ENCODE data around the gene SLC18B1.

SLC18B1 gene

GRCh38 chr6:132741281-132741680 lies 57.2 kb downstream of the SLC18B1 start:
- no peak for DNase-seq

DNA sequence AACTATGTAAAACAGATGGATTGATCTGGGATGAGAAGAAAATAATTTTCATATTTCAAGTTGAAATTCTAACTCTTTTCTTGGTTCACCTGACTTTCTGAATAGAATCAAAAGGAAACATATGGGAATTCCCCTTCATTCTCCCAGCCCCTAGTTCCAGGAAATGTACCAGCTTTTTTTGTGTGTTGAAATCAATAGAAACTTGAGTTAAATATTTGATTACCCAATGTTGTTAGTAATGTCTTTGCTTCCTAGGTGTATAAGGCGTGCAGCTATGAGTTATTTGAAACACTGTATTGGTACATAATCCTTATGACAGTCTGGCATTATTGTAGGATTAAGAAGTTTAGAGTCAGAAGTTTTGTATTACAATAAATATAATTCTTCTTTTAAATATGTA lies 62.2 kb downstream of the SLC18B1 start:
- DNase-seq, result no peak

- DNase-seq, result no peak
Measured at GRCh38 chr6:132734694-132735236, 63.7 kb downstream of the SLC18B1 start.

DNA sequence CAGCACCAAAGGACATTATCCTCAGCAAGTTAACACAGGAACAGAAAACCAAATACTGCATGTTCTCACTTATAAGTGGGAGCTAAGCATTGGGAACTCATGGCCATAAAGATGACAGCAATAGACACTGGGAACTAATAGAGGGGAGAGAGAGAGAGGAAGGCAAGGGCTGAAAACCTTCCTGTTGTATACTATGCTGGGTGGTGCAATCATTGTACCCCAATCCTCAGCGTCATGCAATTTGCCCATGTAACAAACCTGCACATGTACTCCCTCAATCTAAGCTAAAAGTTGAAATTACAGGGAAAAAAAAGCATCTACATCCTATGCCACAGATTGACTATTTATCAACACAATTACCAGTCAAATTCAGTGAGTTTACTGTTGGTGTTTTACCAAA lies 64.6 kb downstream of the SLC18B1 start:
- DNase-seq, result no peak

DNA sequence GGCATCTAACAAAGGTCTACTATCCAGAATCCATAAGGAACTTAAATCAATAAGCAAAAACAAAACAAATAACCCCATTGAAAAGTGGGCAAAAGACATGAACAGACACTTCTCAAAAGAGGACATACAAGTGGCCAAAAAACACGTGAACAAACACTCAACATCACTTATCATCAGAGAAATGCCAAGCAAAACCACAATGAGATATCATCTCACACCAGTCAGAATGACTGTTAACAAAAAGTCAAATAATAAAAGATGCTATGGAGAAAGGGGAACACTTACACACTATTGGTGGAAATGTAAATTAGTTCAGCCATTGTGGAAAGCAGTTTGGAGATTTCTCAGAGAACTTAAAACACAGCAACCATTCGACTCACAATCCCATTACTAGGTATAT lies 65.2 kb downstream of the SLC18B1 start:
- no peak for DNase-seq

DNA sequence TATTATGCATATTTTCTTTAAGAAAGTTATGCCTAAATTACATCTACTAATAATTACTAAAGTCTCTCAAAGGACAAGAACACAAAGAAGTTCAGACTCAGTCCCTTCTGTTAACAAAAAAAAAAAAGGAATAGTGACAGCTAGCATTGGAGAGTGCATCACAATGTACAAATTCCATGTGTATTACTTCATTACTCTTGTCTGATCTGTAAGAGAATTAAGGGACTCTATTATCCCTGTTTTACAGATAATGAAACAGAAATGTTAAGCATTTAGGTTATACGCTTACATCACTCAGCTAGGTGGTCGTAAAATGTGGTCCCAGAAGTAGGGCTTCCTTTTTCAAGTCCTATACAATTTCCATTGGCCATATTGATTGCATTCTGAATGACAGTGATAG lies 67.4 kb downstream of the SLC18B1 start:
- DNase-seq, result no peak

GRCh38 chr6:132730560-132730959 lies 67.9 kb downstream of the SLC18B1 start:
- no peak for DNase-seq

DNA sequence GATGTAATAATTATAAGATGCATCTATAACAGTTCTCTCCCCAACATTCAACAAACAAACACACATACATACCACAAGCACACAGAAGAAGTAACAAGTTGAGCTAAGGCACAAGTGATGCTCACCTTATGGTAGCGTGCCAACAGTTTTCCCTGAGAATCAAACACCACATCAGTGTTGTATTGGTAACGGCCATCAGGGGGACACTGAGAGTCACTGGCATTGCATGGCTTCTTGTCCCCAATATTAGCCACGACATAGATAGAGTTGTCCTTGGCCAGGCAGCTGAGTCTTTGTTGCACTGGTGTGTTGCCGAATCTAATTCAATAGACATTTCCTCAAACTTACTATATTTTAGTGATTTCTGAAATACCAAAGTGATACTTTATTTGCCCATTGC lies 69.8 kb downstream of the SLC18B1 start:
- DNase-seq, result no peak

DNA sequence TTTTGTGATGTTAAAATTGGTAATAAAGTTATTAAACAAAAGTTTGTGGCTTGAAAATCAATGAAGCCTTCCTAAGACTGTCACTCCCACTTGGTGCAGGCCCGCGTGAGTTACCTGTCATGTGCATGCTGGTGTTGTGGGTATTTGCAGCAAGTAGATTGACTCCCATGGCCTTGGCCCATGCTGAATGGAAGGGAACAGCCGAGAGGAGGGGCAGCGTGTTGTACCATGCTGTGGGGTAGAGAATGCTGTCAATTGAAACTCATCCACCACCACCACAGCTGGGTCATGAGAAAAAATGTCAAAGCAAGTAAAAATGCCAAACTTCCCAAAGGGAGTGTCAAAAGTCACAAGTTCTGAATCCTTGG lies 71.8 kb downstream of the SLC18B1 start:
- DNase-seq, result no peak

DNA sequence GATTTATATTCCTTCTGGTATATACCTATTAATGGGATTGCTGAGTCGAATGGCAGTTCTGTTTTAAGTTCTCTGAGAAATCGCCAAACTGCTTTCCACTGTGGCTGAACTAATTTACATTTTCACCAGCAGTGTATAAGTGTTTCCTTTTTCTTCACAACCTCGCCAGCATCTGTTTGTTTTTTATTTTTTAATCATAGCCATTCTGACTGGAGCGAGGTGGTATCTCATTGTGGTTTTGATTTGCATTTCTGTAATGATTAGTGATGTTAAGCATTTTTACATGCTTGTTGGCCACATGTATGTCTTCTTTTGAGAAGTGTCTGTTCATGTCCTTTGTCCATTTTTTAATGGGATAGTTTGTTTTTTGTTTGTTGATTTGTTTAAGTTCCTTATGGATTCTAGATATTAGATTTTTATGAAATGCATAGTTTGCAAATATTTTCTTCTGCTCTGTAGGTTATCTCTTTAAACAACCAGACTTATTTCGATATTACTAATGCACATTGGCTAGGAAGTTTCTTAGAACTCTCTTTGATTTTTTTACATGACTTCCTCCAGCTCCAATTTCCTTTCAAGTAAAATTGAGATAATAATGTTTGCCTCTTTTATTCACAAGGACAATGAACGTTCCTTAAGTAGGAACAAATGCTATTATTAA lies 72.4 kb downstream of the SLC18B1 start:
- no peak for DNase-seq

DNA sequence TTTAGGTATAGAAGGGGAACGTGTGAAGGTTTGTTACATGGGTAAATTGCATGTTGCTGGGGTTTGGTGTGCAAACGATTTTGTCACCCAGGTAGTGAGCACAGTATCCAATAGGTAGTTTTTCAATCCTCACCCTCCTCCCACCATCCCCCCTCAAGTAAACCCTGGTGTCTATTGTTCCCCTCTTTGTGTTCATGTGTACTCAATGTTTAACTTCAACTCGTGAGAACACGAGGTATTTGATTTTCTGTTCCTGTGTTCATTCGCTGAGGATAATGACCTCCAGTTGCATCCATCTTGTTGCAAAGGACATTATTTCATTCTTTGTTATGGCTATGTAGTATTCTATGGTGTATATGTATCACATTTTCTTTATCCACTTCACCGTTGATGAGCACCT lies 73.0 kb downstream of the SLC18B1 start:
- no peak for DNase-seq

GRCh38 chr6:132719736-132720448 lies 78.5 kb downstream of the SLC18B1 start:
- DNase-seq, result no peak

All from RPMI8226 (cell line).